Activated CD4-positive, alpha-beta T cell treated with anti-CD3 and anti-CD28 coated beads, Interleukin-2, amount 50 U/mL, for 24 hours (primary cell): Measurements from ENCODE around the gene POM121.
"Not testable (repeated sequence)": the region's sequence is repeated elsewhere in the genome, so short reads cannot be mapped to it uniquely, and the experiment has no call there.

Experiments used
- DNase-seq, 2 donors: peaks; one replicate each; pipeline ENCODE4 v3.0.0-alpha.2; 2020; ENCODE audit warnings: low read depth in 1 of 2, low spot score in 1 of 2

The POM121 gene

GRCh38 chr7:72949276-72949675, 24.4 kb downstream of the POM121 start:
- not testable (repeated sequence) for DNase-seq

- DNase-seq = not testable (repeated sequence)
These were observed 24.8 kb downstream of the POM121 start for GRCh38 chr7:72949686-72950085.

GRCh38 chr7:72950432-72950831, 25.5 kb downstream of the POM121 start:
- DNase-seq = not testable (repeated sequence)

- not testable (repeated sequence) for DNase-seq
These were observed 29.1 kb downstream of the POM121 start for GRCh38 chr7:72953901-72954562.

- not testable (repeated sequence) for DNase-seq
These were observed 29.8 kb downstream of the POM121 start for GRCh38 chr7:72954563-72955198.

- not testable (repeated sequence) for DNase-seq
These were observed 35.1 kb downstream of the POM121 start for GRCh38 chr7:72960029-72960428.

- not testable (repeated sequence) for DNase-seq
These were observed 35.9 kb downstream of the POM121 start for GRCh38 chr7:72960626-72961345.

GRCh38 chr7:72961346-72961650, 36.4 kb downstream of the POM121 start:
- not testable (repeated sequence) for DNase-seq

- DNase-seq = not testable (repeated sequence)
These were observed 38.2 kb downstream of the POM121 start for GRCh38 chr7:72963056-72963455.

GRCh38 chr7:72965186-72965975, 40.5 kb downstream of the POM121 start:
- not testable (repeated sequence) for DNase-seq

GRCh38 chr7:72966892-72967291, 42.0 kb downstream of the POM121 start:
- not testable (repeated sequence) for DNase-seq

- not testable (repeated sequence) for DNase-seq
These were observed 44.2 kb downstream of the POM121 start, which contains the start of gene TRIM74 for GRCh38 chr7:72968980-72969516. Gene TRIM74, minus strand, starts transcription at chr7:72969466. Its CDS starts 3,309 bp downstream, at chr7:72966157.

GRCh38 chr7:72969688-72970087, 44.8 kb downstream of the POM121 start:
- not testable (repeated sequence) for DNase-seq

GRCh38 chr7:72971505-72971904, 46.6 kb downstream of the POM121 start:
- DNase-seq = not testable (repeated sequence)

GRCh38 chr7:72974781-72975180, 49.9 kb downstream of the POM121 start:
- DNase-seq = not testable (repeated sequence)

- not testable (repeated sequence) for DNase-seq
These were observed 50.9 kb downstream of the POM121 start for GRCh38 chr7:72975656-72976286.

GRCh38 chr7:72976434-72976833, 51.5 kb downstream of the POM121 start:
- DNase-seq = not testable (repeated sequence)

- DNase-seq = not testable (repeated sequence)
These were observed 55.5 kb downstream of the POM121 start for GRCh38 chr7:72980382-72980781.

- not testable (repeated sequence) for DNase-seq
These were observed 57.2 kb downstream of the POM121 start for GRCh38 chr7:72982084-72982483.

GRCh38 chr7:72990146-72990913, 65.4 kb downstream of the POM121 start:
- not testable (repeated sequence) for DNase-seq
